Lung microvascular endothelial cell (primary cell): ENCODE measurements around the gene ZC3H4. TPM values are rescaled to one million over a fixed set of nuclear protein-coding genes. Genes with fewer than 3 reads are reported as not detected.

Source experiments
- DNase-seq, 2 donors: peaks; one replicate each; pipeline versions ENCODE4 v3.0.0 to v3.0.0-alpha.2; 2010; ENCODE audit warnings: low read depth in 2 of 2
- total RNA-seq: library from RNA; depleted of rRNA; stranded (reverse); fragments of >200 nt; gene quantifications from 2 replicates; pipeline ENCODE4 v1.2.1, GENCODE V29; 2014

Gene ZC3H4
- total RNA-seq, 1 donor from 2014 or later = 9.5 TPM

- DNase-seq = no peak
Observed at GRCh38 chr19:47133021-47133471, 19.5 kb upstream of the ZC3H4 start.

- DNase-seq = no peak
Observed at GRCh38 chr19:47132194-47132852, 18.7 kb upstream of the ZC3H4 start.

GRCh38 chr19:47130589-47131227 lies 17.1 kb upstream of the ZC3H4 start, which contains the start of gene SAE1:
SAE1 (plus strand) TSS chr19:47130835; CDS start chr19:47130931, 96 bp downstream.
- peak; percentile 99 for DNase-seq

DNA sequence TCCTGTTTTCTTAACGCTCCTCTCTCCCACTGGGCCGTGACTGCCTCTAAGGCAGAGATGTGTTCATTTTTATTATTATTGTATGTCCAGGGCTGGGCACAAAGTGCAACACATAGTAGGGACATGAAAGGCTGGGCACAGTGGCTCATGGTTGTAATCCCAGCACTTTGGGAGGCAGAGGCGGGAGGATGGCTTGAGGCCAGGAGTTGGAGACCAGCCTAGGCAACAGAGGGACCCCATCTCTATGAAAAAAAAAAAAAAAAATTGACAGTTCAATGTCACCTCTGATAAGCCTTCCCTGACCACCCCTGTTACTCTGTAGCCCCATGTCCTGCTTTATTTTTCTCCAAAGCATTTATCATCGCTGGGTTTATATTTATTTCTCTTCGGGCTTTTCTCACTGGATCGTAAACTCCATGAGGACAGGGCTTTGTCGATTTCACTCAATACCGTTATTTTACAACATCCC lies 16.6 kb upstream of the ZC3H4 start:
- DNase-seq = no peak

DNA sequence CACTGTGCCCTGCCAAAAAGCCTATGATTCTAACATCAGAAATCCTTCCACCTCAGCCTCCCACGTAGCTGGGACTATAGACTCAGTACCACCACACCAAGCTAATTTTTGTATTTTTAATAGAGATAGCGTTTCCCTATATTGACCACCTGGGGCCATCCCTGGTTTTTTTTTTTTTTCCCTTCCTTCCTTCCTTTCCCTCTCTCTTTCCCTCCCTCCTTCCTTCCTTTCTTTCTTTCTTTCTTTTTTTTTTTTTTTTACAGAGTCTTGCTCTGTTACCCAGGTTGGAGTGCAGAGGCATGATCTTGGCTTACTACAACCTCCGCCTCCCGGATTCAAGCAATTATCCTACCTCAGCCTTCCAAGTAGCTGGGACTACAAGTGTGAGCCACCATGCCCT lies 16.0 kb upstream of the ZC3H4 start:
- DNase-seq = no peak

DNA sequence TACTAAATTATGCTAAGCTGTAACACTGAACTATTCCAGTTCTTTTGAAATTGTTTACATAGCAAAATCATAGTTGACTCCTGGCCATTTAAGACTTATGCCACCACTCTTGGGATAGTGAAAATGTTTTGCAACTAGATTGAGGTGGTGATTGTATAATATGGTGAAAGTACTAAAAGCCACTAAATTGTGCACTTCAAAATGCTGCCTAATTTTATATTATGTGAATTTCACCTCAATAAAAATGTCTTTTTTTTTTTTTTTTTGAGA lies 12.0 kb upstream of the ZC3H4 start:
- DNase-seq = no peak

DNA sequence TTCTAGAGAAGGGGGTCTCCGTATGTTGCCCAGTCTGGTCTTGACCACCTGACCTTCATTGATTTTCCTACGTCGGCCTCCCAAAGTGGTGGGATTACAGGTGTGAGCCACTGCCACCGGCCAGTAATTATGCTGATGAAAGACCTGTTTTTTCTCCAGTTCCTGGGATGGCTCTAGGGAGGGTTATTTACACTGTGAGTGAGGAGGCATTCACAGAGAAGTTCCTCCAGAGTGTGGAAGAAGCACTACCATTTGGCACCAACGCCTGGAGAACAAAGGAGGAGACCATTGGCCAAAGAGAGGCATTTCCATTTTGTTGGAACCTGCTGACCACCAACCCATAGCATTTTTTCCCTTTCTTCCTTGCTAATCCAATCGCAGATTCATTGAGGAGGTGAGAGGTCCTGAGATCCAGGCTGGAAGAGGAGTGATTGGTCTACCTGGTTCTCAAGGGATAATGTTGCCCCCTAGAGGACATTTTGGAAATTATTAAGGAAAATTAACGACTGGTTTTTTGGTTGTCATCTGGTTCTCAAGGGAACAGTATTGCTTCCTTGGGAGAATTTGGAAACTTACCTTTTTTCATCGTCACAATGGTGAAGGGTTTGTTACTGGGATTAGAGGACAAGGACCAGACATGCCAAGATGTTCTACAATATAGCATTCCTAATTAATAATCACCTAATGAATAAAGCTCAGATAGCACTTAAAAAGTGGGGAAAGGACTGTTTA lies 11.5 kb upstream of the ZC3H4 start:
- peak; percentile 76 to 77 for DNase-seq

DNA sequence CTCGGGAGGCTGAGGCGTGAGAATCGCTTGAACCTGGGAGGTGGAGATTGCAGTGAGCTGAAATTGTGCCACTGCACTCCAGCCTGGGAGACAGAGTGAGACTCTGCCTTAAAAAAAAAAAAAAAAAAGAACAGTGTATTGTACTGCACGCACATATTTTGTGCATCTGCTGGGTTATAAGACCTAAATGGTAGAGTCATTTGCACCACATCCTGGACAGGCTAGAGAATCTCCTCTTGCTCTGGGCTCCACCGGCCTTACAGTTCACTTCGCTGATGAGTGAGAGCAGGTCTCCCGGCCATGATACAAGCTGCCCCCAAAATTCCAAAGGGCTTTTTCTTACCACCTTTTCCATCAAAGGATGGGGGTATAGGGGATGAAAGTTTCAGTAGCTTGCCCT lies 9.8 kb upstream of the ZC3H4 start:
- DNase-seq = no peak

GRCh38 chr19:47122359-47123335 lies 9.1 kb upstream of the ZC3H4 start:
- DNase-seq = no peak

DNA sequence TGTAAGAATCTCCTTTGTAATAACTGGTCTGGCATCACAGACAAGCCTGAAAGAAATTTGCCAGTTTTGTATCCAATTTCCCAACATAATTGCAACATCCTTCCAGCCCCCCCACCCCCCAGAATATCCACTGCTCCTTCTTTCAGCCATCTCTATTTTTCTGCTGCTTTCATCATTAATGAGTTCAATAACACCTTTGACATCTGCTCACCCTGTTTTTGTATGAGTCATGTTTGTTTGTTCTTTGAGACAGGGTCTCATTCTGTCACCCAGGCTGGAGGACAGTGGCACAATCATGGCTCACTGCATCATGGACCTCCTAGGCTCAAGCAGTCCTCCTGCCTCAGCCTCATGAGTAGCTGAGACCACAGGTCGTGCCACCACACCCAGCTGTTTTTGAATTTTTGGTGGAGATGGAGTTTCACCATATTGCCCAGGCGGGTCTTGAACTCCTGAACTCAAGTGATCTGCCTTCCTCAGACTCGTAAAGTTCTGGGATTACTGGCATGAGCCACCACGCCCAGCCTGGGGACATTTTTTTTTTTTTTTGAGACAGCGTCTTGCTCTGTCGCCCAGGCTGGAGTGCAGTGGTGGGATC lies 7.0 kb upstream of the ZC3H4 start:
- DNase-seq = no peak

GRCh38 chr19:47113850-47114651 lies 475 bp upstream of the ZC3H4 start:
- DNase-seq = no peak

DNA sequence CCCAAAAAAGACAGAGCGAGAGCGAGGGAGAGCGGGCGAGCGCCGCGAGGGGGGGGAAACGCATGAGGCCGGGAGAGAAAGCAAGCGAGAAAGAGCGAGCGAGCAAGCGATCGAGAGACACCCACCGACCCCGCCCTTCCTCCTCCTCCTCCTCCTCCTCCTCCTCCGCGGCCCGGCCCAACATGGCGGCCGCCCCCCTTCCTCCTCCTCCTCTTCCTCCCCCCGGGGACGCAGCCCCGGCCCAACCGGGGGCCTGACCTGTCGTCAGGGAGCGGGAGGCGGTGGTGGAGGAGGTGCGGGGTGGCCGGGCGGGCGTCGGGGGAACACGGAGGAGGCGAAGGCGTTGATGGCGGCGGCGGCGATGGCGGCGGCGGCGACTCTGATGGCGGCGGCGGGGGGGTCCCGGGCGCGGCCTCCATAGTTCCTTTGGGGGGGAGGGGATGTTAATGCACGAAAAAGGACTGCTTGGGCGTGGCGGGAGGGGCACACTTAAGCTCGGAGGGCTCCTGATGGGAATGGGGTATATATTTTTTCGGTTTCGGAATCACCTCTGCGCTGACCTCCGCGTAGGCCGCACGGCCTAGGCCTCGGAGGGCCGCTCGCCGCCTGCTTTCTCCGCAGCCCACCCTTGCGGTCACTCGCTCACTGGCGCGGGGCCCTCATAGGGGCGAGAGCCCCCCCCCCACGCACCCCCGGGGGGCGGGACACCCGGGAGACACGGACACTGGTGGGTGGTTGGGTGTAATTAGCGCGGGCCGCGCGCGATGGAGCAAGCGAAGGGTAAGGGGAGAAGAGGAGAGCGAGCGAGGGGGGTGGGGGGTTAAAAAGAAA lies 1.2 kb downstream of the ZC3H4 start:
- peak; percentile 84 to 89 for DNase-seq

GRCh38 chr19:47111682-47112165 lies 1.9 kb downstream of the ZC3H4 start:
- DNase-seq = no peak

- peak; percentile 19 to 23 for DNase-seq
Observed at GRCh38 chr19:47111006-47111621, 2.5 kb downstream of the ZC3H4 start.

GRCh38 chr19:47110521-47111005 lies 3.0 kb downstream of the ZC3H4 start:
- no peak for DNase-seq

- peak; percentile 74 to 80 for DNase-seq
Observed at GRCh38 chr19:47109541-47110375, 3.8 kb downstream of the ZC3H4 start.

DNA sequence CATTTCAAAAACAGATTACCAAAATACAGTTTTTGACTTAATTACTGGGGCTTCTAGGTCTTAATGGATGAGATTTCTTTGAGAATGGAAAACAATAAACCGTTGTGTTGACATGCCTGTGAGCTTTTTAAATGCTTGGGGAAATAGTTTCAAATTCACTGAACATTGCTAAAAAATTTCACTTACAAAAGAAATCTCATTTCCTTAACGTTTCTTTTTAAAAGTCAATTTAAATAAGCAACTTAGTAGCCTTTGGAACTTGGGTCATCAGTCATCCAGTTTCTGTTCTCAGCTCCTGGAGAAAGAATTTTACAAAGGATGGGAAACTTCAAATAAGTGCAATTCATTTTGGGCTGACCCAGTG lies 4.4 kb downstream of the ZC3H4 start:
- no peak for DNase-seq
